GM12878 (cell line): Measurements from ENCODE around the gene OCA2.

Experiments
- CEBPB ChIP-seq, 2 experiments: fragments of 150-350 bp in 1 of 2; IDR thresholded peaks; 2 replicates each; pipeline ENCODE4 v1.6.1; 2012 to 2014; ENCODE audit warnings: low read depth in 2 of 2, low read length in 2 of 2, borderline replicate concordance in 1 of 2, inconsistent platforms in 1 of 2
- CTCF ChIP-seq, 3 experiments: IDR thresholded peaks in 2 of 3; conservative IDR thresholded peaks in 1 of 3; 2 replicates each; pipeline ENCODE4 v1.5.1; 2011; ENCODE audit warnings: low read depth in 3 of 3, low read length in 3 of 3, mild to moderate bottlenecking in 3 of 3, control low read depth in 2 of 3, moderate library complexity in 2 of 3, inconsistent platforms in 1 of 3, mixed read lengths in 1 of 3; ENCODE audit not compliant: control insufficient read depth in 2 of 3, insufficient read depth in 1 of 3; ENCODE audit errors: extremely low read depth in 1 of 3
- EED ChIP-seq: sonication (generic); IDR thresholded peaks from 2 replicates; pipeline ENCODE4 v1.6.1; 2016; ENCODE audit warnings: antibody characterized with exemption, low read depth
- HCFC1 ChIP-seq: fragments of 150-350 bp; IDR thresholded peaks from 2 replicates; pipeline ENCODE4 v1.6.1; 2014; ENCODE audit warnings: low read length
- KDM1A ChIP-seq: fragments of 200-600 bp; sonication (generic); IDR thresholded peaks from 2 replicates; pipeline ENCODE4 v1.6.1; 2016; ENCODE audit warnings: borderline replicate concordance
- MEF2A ChIP-seq: IDR thresholded peaks from 2 replicates; pipeline ENCODE4 v1.6.1; 2011; ENCODE audit warnings: low read depth, mild to moderate bottlenecking, low read length, moderate library complexity; ENCODE audit not compliant: insufficient read depth
- MTA3 ChIP-seq: IDR thresholded peaks from 2 replicates; pipeline ENCODE4 v1.6.1; 2012; ENCODE audit warnings: low read length, inconsistent platforms, borderline replicate concordance
- NR2F1 ChIP-seq: fragments of 450-650 bp; conservative IDR thresholded peaks from 2 replicates; pipeline ENCODE4 v1.6.1; 2017; ENCODE audit warnings: mild to moderate bottlenecking
- RELA ChIP-seq: fragments of 450-650 bp; IDR thresholded peaks from 2 replicates; pipeline ENCODE4 v1.8.0; 2014; ENCODE audit warnings: borderline replicate concordance; ENCODE audit not compliant: partially characterized antibody

DNA sequence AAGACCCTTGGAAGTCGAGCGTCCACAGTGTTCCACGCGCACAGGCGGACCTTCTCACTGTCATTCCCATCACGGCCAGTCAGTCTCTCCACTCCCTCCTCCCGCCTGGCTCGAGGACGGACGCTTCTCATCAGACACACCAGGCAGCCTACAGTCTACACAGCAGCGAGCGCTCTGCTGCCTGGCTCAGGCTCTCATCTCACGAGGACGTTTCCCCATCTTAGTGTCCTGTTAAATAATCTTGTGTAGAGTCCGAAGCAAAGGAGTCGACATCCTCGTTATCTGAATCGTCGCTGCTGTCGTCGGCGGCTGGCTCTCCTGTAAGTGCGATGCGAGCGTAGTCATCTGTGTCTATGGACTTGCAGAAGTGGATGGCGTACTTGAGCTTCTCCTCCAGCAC is 12.4 kb upstream of the OCA2 start:
- no peak for TF ChIP-seq CTCF (IDR thresholded peaks at IDR 0.05 in 2 of 3, conservative IDR thresholded peaks at IDR 0.05 in 1 of 3; ENCODE audit: control insufficient read depth in 2 of 3, extremely low read depth in 1 of 3, insufficient read depth in 1 of 3, low read depth in 3 of 3, low read length in 3 of 3)
- TF ChIP-seq EED: no peak
- TF ChIP-seq CEBPB (IDR thresholded peaks at IDR 0.05; ENCODE audit: borderline replicate concordance in 1 of 2, low read depth in 2 of 2, low read length in 2 of 2): no peak
- TF ChIP-seq MEF2A: no peak
- TF ChIP-seq RELA: no peak
- no peak for TF ChIP-seq NR2F1
- no peak for TF ChIP-seq KDM1A
- no peak for TF ChIP-seq MTA3
- no peak for TF ChIP-seq HCFC1
